Measurements from ENCODE around the gene TARM1. TPM values are rescaled to one million over a fixed set of nuclear protein-coding genes. Genes with fewer than 3 reads are reported as not detected.

Gene TARM1
- total and polyA plus RNA-seq, 2 of the 4 experiments (the other 2 are of a cell fraction): not detected

DNA sequence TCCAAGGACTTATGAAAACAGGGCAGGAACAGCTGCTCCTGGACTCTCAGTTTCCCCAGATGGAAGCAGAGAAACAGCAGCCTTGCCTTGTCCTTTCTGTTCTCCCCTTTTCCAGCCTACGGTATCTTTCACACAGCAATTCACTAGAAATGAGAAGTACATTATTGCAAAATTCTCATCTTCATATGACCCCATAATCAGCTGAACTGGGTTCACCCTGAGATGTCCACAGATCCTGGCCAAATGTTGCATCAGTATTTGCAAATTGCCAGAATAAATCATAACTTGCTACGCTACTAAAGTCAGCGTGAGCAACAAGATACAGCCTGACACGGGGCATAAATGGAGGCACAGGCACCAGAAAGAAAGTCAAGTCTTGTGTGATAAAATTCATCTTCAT, 33.5 kb downstream of the TARM1 start:
- Histone ChIP-seq H2AK9ac (replicated peaks; ENCODE audit: low read depth, low read length, poor library complexity) (no peak overlapping the region), H3K4ac (ENCODE audit: low read depth, low read length) (no peak overlapping the region), H4K20me1 (ENCODE audit: insufficient read depth, low read length) (no peaks in the 10 kb centered on the region), H3K27ac (ENCODE audit: insufficient read depth, low read length) (no peak overlapping the region), H3K4me1 (ENCODE audit: control insufficient read depth, insufficient read depth, low read length) (no peaks in the 10 kb centered on the region), H3K9me1 (ENCODE audit: insufficient read depth, low read length) (no peaks in the 10 kb centered on the region), H2BK120ac (ENCODE audit: low read depth, low read length) (no peak overlapping the region), H3K9ac (ENCODE audit: low read depth, low read length) (no peak overlapping the region), H4K5ac (ENCODE audit: low read depth, low read length) (no peak overlapping the region), H3K23ac (ENCODE audit: low read depth, low read length) (no peak overlapping the region), H3K18ac (ENCODE audit: low read depth, low read length) (no peak overlapping the region), H4K8ac (ENCODE audit: low read depth in 2 of 2, low read length in 2 of 2) (no peak overlapping the region), H2AFZ (replicated peaks; ENCODE audit: low read length, poor library complexity) (no peak overlapping the region), H3K4me3 (ENCODE audit: insufficient read depth, low read depth, low read length) (no peak overlapping the region), H2BK20ac (ENCODE audit: low read depth, low read length) (no peak overlapping the region), H3K36me3 (ENCODE audit: control insufficient read depth, insufficient read depth, low read length) (no peaks in the 10 kb centered on the region), H2BK5ac (ENCODE audit: low read depth, low read length, poor library complexity, severe bottlenecking) (no peak overlapping the region), H3K27me3 (ENCODE audit: control insufficient read depth, insufficient read depth, low read length) (no peaks in the 10 kb centered on the region), H3K56ac (ENCODE audit: extremely low read depth, insufficient read depth, low read length) (no peak overlapping the region), H4K91ac (ENCODE audit: insufficient read depth, low read depth, low read length) (no peak overlapping the region), H3K14ac (replicated peaks; ENCODE audit: low read depth, low read length) (no peak overlapping the region), H3K4me2 (ENCODE audit: low read depth, low read length) (no peak overlapping the region), H2BK15ac (ENCODE audit: low read depth, low read length) (no peak overlapping the region), H2AK5ac (ENCODE audit: low read depth, low read length) (no peak overlapping the region), H3K79me1 (ENCODE audit: low read depth in 1 of 2, low read length in 2 of 2) (no peaks in the 10 kb centered on the region), H3K9me3 (ENCODE audit: control insufficient read depth, insufficient read depth, low read length) (no peaks in the 10 kb centered on the region; the same call in 1 of the 2 replicates)
- intact Hi-C loops (cut with micrococcal nuclease): no loop called here
- CTCF ChIA-PET: no interaction called here
- POLR2A ChIA-PET (ENCODE audit: unreplicated experiment): no interaction called here
- no TSS peak for BruUV-seq (replicated peaks)
- in situ Hi-C loops (cut with MboI; ENCODE audit: low sequenced_read_pairs): no loop called here
- dilution Hi-C loops (cut with HindIII; ENCODE audit: low sequenced_read_pairs, unreplicated experiment): no loop called here
- ATAC-seq (ENCODE audit: low read depth) (no peak), DNase-seq (no peak)
- TF ChIP-seq RAD21 (IDR thresholded peaks at IDR 0.05; ENCODE audit: low read length) (no peak), MXI1 (IDR thresholded peaks at IDR 0.05; ENCODE audit: borderline replicate concordance, low read depth, low read length) (no peak), POLR2A (IDR thresholded peaks at IDR 0.05; ENCODE audit: low read depth, low read length) (no peak), CHD1 (IDR thresholded peaks at IDR 0.05; ENCODE audit: low read depth, low read length) (no peak), MAZ (IDR thresholded peaks at IDR 0.05; ENCODE audit: borderline replicate concordance, low read depth, low read length) (no peak), NFE2L2 (IDR thresholded peaks at IDR 0.05; ENCODE audit: low read depth, low read length) (no peak), MAFK (IDR thresholded peaks at IDR 0.05; ENCODE audit: low read depth, low read length) (no peak), SMC3 (IDR thresholded peaks at IDR 0.05; ENCODE audit: low read depth, low read length) (no peak), RCOR1 (IDR thresholded peaks at IDR 0.05; ENCODE audit: insufficient replicate concordance, low read length) (no peak)
- TF ChIP-seq, protein P1, sequence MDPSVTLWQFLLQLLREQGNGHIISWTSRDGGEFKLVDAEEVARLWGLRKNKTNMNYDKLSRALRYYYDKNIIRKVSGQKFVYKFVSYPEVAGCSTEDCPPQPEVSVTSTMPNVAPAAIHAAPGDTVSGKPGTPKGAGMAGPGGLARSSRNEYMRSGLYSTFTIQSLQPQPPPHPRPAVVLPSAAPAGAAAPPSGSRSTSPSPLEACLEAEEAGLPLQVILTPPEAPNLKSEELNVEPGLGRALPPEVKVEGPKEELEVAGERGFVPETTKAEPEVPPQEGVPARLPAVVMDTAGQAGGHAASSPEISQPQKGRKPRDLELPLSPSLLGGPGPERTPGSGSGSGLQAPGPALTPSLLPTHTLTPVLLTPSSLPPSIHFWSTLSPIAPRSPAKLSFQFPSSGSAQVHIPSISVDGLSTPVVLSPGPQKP (IDR thresholded peaks at IDR 0.05; ENCODE audit: borderline replicate concordance, low read depth, low read length): no peak
- TF ChIP-seq, protein P2, sequence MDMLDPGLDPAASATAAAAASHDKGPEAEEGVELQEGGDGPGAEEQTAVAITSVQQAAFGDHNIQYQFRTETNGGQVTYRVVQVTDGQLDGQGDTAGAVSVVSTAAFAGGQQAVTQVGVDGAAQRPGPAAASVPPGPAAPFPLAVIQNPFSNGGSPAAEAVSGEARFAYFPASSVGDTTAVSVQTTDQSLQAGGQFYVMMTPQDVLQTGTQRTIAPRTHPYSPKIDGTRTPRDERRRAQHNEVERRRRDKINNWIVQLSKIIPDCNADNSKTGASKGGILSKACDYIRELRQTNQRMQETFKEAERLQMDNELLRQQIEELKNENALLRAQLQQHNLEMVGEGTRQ (IDR thresholded peaks at IDR 0.05; ENCODE audit: low read depth, low read length): no peak
- 75% methylated on average over 1 of the region's 4 CpGs; no CpG with 5 or more reads in 1 of the 2 experiments for WGBS, 2 experiments (ENCODE audit: extremely low coverage in 2 of 2, insufficient read length in 1 of 2)

Measured in IMR-90 (cell line).